ENCODE measurements around the gene SUPT4H1.

SUPT4H1 gene

DNA sequence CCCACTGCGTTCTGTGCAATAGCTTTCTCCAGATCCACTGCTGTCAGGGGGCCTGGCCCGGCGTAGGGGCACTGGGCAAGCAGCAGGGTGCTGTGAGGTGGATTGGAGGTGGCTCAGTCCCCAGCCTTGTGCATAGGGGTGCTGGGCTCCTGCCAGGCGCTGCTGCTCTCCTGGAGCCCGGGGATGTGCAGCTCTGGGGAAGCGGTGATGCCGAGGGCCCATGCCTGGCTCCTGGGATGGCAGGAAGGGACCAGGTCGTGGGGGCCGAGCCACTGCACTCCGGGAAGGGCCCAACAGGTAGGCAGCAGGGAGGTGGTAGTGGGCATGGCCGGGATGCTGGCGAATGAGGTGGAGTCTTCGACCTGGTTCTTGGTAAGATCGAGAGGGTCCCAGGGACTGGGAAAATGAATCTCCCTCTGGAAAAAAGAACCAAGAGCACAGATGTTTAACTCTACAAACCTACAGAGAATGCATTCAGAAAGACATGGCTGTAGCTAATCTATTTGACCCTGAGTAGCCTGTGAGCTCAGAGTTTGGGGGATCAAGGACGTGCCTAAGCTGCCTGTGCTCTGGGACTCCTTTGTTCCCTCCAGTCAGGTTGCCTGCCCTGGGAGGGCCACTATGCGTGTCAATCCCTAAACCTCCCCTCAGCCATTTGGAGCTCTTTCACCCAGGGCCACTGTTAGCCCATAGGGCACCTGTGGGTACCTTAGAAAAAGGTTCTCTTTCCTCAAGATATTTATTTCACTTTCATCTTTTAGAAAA is 6.6 kb upstream of the SUPT4H1 start:
- in situ Hi-C loops (cut with MboI; ENCODE audit: low sequenced_read_pairs, unreplicated experiment) = no loop called here
- no peak for TF ChIP-seq CTCF (IDR thresholded peaks at IDR 0.05; ENCODE audit: borderline replicate concordance, control extremely low read depth, extremely low read depth, insufficient read depth, missing control alignments)
- no peak for DNase-seq (ENCODE audit: low spot score)

GRCh38 chr17:58357312-58358297 is 5.6 kb upstream of the SUPT4H1 start:
- in situ Hi-C loops (cut with MboI; ENCODE audit: low sequenced_read_pairs, unreplicated experiment) = no loop called here
- TF ChIP-seq CTCF (IDR thresholded peaks at IDR 0.05; ENCODE audit: borderline replicate concordance, control extremely low read depth, extremely low read depth, insufficient read depth, missing control alignments) = no peak
- DNase-seq (ENCODE audit: low spot score) = no peak

DNA sequence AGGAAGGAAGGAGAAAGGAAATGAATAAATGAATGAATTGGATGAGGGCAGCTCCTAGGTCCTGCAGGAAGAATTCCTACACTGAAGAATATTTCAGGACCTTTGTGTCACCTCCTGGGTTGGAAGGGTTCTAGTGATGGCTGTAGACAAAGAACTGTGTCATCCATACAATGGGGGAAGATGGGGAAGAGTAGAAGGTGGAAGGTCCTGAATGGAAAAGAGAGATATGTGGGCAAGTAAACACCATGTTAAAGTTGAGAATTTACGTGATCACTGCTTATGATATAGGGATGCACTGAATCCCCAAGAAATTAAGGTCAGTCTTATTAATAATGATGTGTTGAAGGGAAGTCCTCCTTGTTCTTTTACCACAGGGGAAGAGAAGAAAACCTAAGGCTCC is 4.2 kb upstream of the SUPT4H1 start:
- no peak for TF ChIP-seq CTCF (IDR thresholded peaks at IDR 0.05; ENCODE audit: borderline replicate concordance, control extremely low read depth, extremely low read depth, insufficient read depth, missing control alignments)
- no peak for DNase-seq (ENCODE audit: low spot score)
- in situ Hi-C loops (cut with MboI; ENCODE audit: low sequenced_read_pairs, unreplicated experiment) = no loop called here

- peak; percentile 10 for DNase-seq (ENCODE audit: low spot score)
- in situ Hi-C loops (cut with MboI; ENCODE audit: low sequenced_read_pairs, unreplicated experiment) = no loop called here
- no peak for TF ChIP-seq CTCF (IDR thresholded peaks at IDR 0.05; ENCODE audit: borderline replicate concordance, control extremely low read depth, extremely low read depth, insufficient read depth, missing control alignments)
Observed at GRCh38 chr17:58354541-58355216, 2.7 kb upstream of the SUPT4H1 start.

DNA sequence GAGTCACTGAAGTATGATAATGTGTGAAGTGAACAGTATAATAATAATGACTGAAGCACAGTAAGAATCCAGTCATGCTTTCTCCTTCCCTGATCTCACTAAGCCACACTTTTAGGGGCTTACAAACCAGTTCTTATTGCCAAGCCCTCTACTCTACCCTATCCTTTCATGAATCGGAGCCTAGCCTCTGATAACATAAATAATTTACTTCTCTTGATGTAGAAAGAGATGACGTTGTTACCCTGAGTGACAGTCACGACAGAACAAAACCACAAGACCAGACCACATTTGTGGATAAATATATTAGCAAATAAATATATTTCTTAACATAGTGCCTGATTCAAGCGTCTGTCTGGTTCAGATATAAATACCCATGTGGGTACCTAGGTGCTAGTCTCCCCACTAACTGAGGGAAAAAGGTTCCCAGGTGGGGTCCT is 1.4 kb upstream of the SUPT4H1 start:
- no peak for TF ChIP-seq CTCF (IDR thresholded peaks at IDR 0.05; ENCODE audit: borderline replicate concordance, control extremely low read depth, extremely low read depth, insufficient read depth, missing control alignments)
- in situ Hi-C loops (cut with MboI; ENCODE audit: low sequenced_read_pairs, unreplicated experiment) = no loop called here
- DNase-seq (ENCODE audit: low spot score) = peak; percentile 6
